GM21526 (cell line): ENCODE measurements around the gene SEPHS1.

ENCODE experiments used
- ATAC-seq: cut with Tn5 transposase; IDR thresholded peaks from one replicate; pipeline ENCODE4 v1.9.1; 2021; ENCODE audit warnings: moderate library complexity; ENCODE audit not compliant: unreplicated experiment, low FRiP score

Gene SEPHS1

DNA sequence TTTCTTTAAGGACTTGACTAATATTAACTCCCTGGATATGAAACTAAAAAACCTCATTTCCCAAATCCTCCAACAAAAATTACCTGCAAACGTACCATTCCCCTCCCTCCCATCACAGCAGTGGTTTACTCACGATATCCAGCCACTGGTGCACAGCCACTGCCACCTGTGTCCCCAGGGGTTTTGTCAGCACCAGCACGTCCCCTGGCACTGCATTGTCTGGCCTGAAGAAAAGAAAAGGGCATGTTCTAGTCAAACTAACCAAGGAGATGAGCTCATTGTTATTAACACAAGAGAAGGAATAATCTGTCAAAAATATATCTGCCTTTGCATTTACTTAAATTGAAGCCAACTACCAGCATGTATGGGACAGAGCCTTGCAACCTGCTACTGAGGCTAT is 18.5 kb downstream of the SEPHS1 start:
- no peak for ATAC-seq

DNA sequence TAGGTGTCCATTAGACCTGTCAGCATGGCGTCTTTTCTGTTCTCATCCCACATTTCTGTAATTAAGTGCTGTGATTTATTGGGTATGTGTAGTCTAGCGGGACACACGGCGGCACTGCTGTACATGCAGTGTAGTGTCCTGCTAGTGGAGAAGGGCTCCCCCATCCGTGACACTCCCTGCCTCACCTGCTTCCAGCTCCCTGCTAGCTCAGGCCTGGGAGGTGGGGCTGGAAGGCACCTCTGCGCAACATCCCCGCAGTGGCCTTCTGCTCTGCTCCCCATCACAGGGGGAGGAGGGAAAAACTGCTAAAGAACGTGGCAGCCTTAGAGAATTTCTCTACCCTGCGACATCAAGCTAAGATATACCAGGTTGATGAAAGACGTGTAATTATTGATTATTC is 19.5 kb downstream of the SEPHS1 start:
- no peak for ATAC-seq

- ATAC-seq: no peak
Observed at GRCh38 chr10:13328126-13328525, 20.0 kb downstream of the SEPHS1 start.

DNA sequence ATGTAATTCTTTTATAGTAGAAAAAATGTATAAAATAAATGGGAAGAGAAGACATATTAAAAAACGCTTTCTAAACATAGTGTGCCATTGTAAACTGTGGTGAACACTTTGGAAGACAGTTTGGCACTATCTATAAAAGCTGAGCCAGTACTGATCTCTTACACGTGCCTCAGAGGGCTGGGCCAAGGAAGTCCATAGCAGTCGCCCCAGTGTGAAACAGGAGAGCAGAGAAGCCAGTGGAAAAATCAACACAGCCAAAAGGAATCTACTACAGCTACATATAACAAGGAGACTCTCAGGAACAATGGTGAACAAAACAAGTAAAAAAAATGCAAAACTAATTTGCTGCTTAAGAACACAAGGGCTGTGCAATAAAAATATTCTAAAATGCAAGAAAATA is 20.6 kb downstream of the SEPHS1 start:
- no peak for ATAC-seq

DNA sequence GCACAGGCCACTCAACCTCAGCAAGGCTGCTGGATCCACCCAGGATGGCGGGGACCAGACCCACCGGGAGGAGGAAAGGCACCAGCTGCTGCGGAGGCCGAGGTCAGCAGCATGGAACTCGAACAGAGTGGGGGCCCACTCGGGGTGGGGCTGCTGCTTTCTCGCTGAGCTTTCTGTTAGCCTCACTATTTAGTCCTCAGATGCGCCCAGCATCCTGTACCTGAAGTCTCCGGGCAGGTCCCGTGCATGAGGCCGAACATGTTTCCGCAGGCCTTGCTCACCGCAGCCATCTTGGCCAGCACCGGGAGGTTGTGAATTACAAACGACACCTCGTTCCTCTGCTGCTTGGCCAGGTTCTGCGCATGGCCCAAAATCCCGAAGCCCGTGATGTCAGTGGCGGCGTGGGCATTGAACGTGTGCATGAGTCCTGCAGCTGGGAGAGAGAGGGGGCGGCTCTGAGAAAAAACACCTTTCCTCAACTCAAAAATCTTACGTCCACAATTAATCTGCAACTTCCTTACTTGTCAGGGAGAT is 25.4 kb downstream of the SEPHS1 start:
- ATAC-seq: no peak

- ATAC-seq: no peak
Observed at GRCh38 chr10:13321576-13321975, 26.5 kb downstream of the SEPHS1 start.

DNA sequence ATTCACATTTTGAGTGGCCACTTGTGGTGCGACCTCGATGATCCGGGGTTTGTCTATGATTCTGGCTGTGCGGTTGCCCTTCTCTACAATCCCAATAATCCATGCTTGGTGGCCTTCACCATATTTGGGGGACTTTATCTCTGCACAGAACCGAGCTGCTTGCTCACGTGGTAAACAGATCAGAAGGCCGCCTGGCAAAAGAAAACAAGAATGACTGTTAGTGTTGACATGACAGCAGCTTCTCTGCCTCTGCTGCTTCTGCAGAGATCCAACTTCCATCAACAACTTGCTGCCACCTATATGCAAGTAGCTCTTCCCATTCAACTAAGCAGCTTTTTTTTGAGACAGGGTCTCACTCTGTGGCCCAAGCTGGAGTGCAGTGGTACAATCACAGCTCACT is 28.9 kb downstream of the SEPHS1 start:
- no peak for ATAC-seq

GRCh38 chr10:13317474-13317873 is 30.6 kb downstream of the SEPHS1 start:
- ATAC-seq: no peak

DNA sequence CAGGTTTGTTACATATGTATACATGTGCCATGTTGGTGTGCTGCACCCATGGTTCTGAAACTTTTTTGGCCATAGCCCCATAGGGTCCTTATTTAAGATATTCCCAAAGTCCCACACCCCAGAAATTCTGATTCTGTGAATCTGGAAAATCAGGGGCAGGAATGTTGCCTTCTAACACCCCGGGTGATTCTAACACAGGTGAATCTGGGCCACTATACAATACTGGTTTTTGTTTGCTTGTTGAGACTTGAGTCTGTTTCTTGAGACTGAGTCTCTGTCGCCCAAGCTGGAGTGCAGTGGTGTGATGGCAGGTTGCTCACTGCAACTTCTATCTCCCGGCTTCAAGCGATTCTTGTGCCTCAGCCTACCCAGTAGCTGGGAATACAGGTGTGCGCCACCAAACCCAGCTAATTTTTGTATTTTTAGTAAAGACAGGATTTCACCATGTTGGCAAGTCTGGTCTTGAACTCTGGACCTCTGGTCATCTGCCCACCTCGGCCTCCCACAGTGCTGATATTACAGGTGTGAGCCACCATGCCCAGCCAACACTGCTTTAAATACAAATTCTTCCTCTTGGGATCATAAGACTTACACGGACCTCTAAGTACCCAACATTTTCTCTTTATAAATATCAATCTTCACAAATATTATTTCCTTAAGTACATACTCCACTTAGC is 31.3 kb downstream of the SEPHS1 start:
- ATAC-seq: no peak

- ATAC-seq: no peak
Observed at GRCh38 chr10:13315361-13315760, 32.7 kb downstream of the SEPHS1 start.

DNA sequence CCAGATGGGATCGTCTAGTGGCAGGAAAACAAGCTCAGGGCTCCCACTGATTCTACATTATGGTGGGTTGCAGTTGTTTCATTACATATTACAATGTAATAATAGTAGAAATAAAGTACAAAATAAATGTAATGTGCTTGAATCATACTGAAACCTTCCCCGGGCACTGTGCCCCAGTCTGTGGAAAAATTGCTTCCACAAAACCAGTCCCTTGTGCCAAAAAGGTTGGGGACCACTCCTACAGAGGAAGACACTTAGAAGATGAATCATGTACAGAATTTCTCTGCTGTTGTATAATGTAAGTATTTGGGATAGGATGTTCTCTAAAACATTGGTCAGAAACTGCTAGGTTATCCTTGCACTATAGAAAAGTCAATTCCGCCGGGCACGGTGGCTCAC is 36.9 kb downstream of the SEPHS1 start:
- no peak for ATAC-seq

DNA sequence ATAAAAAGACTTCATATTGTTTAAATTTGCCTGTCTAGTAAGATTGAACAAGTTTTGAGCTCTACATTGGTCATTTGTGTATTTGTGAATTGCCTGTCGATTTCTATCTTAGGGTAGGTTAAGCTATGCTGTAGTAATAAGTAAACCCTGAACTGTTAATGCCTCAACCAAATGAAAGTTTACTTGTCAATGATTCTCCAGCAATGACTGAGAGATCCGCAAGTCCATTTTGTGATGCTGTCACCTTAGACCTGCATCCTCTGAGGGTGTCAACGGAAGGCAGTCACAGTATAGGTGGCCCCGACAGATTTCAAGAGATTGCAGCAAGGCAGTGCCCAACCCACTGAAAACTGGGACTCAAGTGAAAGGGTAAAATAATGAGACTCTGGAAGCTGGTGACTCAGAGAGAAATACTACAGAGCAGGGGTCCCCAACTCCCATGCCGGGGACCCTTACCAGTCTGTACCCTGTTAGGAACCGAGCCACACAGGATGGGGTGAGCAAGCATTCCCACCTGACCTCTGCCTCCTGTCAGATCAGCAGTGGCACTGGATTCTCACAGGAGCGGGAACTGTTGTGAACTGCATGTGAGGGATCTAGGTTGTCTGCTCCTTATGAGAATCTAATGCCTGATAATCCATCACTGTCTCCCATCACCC is 37.4 kb downstream of the SEPHS1 start:
- no peak for ATAC-seq

GRCh38 chr10:13309792-13310191 is 38.3 kb downstream of the SEPHS1 start:
- ATAC-seq: no peak

DNA sequence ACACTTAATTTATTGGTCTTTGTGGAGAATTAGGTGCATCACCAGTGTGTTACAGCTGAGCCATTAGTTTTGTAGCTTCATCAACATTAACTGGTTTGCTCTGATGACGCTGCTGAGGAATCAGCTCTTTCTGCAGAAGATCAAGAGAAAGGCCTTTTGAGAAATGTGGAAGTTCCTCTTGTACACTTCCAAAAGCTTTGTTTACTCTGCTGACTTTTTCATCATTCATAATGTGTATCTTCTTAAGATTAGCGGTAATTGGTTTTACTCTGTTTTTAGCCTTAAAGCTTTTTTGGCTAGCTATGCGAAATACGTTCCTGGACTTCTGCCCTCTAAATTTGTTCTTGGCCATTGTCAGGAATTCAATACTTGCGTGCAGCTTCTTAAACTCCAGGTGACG is 40.0 kb downstream of the SEPHS1 start:
- ATAC-seq: no peak

GRCh38 chr10:13306103-13306502 is 42.0 kb downstream of the SEPHS1 start:
- no peak for ATAC-seq

DNA sequence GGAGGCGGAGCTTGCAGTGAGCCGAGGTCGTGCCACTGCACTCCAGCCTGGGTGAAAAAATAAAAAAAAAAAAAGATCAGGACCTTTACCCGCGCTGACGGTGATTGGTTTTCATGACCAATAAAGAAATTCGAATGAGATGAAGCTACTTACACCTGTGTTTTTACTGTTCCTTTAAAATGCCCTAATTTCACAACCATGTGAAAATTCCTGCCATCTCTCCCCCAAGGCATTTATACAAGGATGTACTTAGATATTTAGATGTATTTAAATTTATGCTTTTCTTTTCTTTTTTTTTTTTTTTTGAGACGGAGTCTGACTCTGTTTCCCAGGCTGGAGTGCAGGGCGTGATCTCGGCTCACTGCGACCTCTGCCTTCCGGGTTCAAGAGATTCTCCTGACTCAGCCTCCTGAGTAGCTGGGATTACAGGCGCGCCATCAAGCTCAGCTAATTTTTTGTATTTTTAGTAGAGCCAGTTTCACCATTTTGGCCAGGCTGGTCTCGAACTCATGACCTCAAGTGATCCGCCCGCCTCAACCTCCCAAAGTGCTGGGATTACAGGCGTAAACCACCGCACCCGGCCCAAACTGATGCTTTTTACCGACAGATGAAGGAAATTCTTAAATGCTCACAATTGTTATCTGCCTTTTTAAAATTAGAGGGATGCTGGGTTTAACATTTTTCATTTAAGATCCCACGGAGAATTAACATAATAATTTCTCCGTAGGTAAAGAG is 45.1 kb downstream of the SEPHS1 start:
- no peak for ATAC-seq

DNA sequence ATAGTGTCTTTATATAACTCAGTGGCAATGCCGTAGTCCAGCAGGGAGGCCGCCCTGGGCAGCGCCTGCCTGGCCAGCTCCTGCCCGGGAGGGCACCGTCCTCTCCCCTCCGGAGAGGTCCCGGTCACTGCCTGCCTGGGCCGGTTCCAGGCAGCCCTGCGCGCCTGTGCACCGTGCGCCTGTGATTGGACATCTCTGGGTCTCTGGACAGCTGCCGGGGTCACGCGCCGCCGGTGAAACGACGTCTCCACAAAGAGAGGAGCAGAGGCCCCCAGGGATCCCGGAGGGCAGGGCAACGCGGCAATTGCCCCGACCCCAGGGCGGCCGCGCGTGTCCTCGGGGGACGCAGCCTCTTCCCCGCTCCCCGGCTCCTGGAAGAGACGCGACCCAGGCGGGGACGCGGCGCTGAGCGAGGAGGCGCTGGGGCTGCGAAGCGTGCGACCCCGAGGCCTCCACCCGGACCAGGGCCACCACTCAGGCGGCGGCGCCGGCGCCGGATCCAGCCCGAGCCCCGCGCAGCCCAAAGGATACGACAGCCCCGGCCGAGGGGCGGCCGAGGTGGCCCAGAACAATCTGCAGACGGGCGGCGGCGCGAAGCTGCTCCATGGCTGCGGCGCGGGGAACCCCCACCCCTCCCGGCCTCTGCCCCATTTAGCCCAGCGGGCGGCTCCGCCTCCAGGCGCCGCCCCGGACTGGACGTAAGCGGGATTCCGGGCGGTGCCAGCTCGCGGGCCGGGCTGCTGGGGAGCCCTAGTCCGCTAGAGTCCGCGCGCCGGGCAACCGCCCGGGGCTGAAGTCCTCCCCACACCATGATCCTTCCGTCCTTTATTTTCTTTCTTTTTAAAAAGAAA is 48.4 kb downstream of the SEPHS1 start, which contains the start of gene PHYH:
PHYH (minus strand) TSS at position 628 of the 851 bp plus-strand sequence; CDS start at position 606, 22 bp downstream.
- ATAC-seq: peak; percentile 62

DNA sequence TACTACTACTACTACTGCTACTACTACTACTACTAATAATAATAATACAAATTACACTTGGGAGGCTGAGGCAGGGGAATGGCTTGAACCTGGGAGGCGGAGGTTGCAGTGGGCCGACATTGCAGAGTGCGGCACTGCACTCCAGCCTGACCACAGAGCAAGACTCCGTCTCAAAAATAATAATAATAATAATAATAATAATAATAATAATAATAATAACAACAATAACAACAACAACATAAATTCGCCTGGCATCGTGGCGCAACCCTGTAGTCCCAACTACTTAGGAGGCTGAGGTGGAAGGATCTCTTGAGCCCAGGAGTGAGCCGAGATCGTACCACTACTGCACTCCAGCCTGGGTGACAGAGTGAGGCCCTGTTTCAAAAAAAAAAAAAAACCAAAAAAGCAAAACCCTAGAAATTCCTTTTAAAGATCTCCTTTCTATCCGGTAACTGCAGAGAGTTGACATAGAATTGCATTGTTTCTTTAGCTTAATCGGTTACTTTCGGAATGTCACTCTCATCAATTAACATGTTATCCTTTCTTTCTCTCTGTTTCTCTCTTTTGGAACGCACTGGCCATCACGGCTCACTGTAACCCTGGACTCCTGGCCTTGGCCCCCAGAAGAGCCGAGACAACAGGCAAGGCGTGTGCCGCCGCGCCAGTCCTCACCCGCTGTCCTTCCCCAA is 49.2 kb downstream of the SEPHS1 start:
- ATAC-seq: no peak

DNA sequence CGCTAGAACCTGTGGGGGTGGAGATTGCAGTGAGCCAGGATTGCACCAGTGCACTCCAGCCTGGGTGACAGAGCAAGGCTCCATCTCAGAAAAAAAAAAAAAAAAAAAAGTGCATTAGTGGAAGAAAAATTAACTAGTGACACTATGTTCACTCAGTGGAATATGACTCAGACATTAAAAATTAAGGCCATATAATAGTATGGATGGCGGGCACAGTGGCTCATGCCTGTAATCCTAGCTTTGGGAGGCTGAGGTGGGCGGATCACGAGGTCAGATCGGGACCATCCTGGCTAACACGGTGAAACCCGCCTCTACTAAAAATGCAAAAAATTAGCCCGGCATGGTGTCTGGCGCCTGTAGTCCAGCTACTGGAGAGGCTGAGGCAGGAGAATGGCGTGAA is 51.6 kb downstream of the SEPHS1 start:
- no peak for ATAC-seq

GRCh38 chr10:13294784-13295183 is 53.3 kb downstream of the SEPHS1 start:
- ATAC-seq: no peak
